Umbilical cord (tissue), 1 donor: ENCODE data around the gene MRPL4. TPM values are rescaled to one million over a fixed set of nuclear protein-coding genes. Genes with fewer than 3 reads are reported as not detected.

Experiments
- total RNA-seq: library from RNA; depleted of rRNA; stranded (reverse); fragments of >200 nt; gene quantifications from one replicate; pipeline ENCODE4 v1.2.3, GENCODE V29; 2014; ENCODE audit warnings: low replicate concordance; ENCODE audit not compliant: insufficient read depth

Gene MRPL4
- total RNA-seq, 1 donor from 2014 or later = 25.8 TPM

Other genes with a start within 250 kb of the MRPL4 start
- 30.3 TPM for gene COL5A3, start 241.7 kb upstream of the MRPL4 start, total RNA-seq
- gene RDH8, start 238.7 kb upstream of the MRPL4 start, total RNA-seq = not detected
- gene SHFL, start 165.9 kb upstream of the MRPL4 start, total RNA-seq = 16.9 TPM
- 1.7 TPM for gene ANGPTL6, start 149.5 kb upstream of the MRPL4 start, total RNA-seq
- gene PPAN, start 145.9 kb upstream of the MRPL4 start, total RNA-seq = 26.0 TPM
- gene P2RY11, start 140.5 kb upstream of the MRPL4 start, total RNA-seq = 18.5 TPM
- 216 TPM for gene EIF3G, start 132.3 kb upstream of the MRPL4 start, total RNA-seq
- gene DNMT1, start 57.3 kb upstream of the MRPL4 start, total RNA-seq = 11.3 TPM
- gene S1PR2, start 20.9 kb upstream of the MRPL4 start, total RNA-seq = 19.0 TPM
- 14.2 TPM for gene ICAM1, start 18.9 kb downstream of the MRPL4 start, total RNA-seq
- 4.1 TPM for gene ICAM4, start 34.7 kb downstream of the MRPL4 start, total RNA-seq
- gene ICAM5, start 37.7 kb downstream of the MRPL4 start, total RNA-seq = 3.4 TPM
- 1.7 TPM for gene ZGLP1, start 57.6 kb downstream of the MRPL4 start, total RNA-seq
- gene FDX2, start 63.8 kb downstream of the MRPL4 start, total RNA-seq = 18.3 TPM
- 5.8 TPM for gene RAVER1, start 81.3 kb downstream of the MRPL4 start, total RNA-seq
- 1.4 TPM for gene ICAM3, start 87.4 kb downstream of the MRPL4 start, total RNA-seq
- 71.5 TPM for gene TYK2, start 128.4 kb downstream of the MRPL4 start, total RNA-seq
- 73.9 TPM for gene CDC37, start 151.3 kb downstream of the MRPL4 start, total RNA-seq
- gene PDE4A, start 168.3 kb downstream of the MRPL4 start, total RNA-seq = 4.3 TPM